Measurements from ENCODE around the gene PGPEP1.

DNA sequence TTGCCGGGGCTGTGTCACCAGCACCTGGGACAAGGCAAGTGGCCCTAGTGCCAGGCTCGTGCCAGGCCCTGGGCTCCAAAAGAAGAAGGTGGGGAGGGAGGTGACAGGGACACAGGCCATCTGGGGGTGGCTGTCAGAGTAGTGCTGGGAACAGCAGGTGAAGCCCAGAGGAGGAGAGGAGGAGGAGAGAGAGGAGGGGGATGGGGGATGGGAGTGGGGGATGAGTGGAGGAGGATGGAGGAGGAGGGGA is 36.3 kb upstream of the PGPEP1 start:
- TF ChIP-seq CTCF (IDR thresholded peaks at IDR 0.05) (no peak), POLR2A (IDR thresholded peaks at IDR 0.05) (no peak)

Measured in vagina (tissue), 2 donors.